Lung microvascular endothelial cell (primary cell): Measurements from ENCODE around the gene FYCO1. TPM values are rescaled to one million over a fixed set of nuclear protein-coding genes. Genes with fewer than 3 reads are reported as not detected.

Experiments
- DNase-seq, 2 donors: peaks; one replicate each; pipeline versions ENCODE4 v3.0.0 to v3.0.0-alpha.2; 2010; ENCODE audit warnings: low read depth in 2 of 2
- total RNA-seq: library from RNA; depleted of rRNA; stranded (reverse); fragments of >200 nt; gene quantifications from 2 replicates; pipeline ENCODE4 v1.2.1, GENCODE V29; 2014

Gene FYCO1
- total RNA-seq, 1 donor from 2014 or later, result 11.5 TPM

DNA sequence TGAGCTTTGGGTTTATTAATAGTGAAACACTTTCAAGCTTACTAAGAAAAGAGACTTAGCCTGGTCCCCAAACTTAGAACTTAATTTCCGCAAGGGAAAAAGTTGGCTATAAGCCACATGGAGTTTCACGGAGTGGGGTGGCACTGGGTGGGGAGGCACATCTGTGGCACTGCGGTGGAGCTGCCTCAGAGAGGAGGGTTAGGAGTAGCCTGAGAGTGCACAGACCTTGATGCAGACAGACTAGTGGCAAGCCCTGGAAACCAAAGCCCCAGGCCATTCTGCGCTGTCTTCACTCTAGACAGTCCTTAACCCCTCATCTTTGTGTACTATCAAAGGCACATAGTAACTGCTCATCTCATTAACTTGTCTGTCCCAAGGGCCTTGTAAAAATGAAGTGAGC lies 30.4 kb downstream of the FYCO1 start:
- DNase-seq, result no peak

DNA sequence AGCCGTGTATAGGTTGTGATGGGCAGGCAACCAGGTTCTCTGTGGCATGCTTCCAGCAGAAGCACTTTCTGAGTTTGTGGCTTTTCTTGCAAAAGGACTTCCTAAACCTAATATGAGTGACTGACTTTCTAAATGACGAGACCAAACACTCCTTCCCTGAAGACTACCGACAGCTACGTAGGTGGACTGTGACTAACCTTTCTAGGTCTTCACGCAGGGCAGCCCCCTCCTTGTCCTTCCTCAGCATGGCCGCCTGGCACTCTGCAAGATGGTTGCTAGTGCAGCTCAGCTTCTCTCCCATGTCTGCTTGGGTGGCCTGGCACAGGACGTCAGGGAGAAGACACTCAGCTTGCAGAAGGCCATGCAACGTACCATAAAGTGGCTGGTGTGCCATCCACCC lies 31.5 kb downstream of the FYCO1 start:
- no peak for DNase-seq

GRCh38 chr3:45962033-45962432 lies 33.6 kb downstream of the FYCO1 start:
- DNase-seq, result no peak

DNA sequence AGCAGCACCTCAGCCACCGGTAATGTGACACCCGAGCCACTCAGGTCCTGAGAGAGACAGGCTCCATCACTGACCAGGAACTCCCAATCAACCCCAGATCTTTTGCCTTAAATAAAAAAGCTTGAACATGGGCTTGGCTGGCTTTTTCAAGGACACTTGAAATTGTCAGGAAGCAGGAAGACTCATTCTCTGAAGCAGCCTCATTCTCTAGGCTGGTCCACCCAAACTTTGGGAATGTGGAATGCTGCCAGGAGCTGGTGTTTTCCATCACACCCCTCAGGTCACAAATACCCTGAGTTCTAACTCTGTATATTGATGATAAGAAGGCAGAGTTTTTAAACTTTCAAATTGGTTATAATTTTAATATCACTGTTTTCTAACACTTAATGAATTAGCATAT lies 35.3 kb downstream of the FYCO1 start:
- DNase-seq, result no peak

DNA sequence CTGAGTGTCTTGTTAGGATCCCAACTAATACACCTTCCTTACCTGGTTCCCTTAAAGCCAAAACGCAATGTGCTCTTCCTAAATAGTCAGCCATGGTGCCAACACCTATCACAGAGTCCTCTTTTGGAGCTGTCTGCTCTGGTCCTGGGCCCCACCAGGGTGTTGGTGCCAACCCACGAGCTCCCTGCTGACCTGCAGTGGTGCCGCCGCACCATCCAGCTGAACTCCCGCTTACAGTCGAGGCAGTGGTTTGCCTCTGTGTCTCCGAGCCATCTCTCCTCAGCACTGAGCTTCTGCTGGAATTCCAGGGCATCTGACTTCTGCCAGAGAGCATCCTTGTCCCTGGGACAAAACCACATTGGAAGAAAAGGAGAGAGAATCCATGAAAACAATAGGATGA lies 36.4 kb downstream of the FYCO1 start:
- DNase-seq, result no peak

DNA sequence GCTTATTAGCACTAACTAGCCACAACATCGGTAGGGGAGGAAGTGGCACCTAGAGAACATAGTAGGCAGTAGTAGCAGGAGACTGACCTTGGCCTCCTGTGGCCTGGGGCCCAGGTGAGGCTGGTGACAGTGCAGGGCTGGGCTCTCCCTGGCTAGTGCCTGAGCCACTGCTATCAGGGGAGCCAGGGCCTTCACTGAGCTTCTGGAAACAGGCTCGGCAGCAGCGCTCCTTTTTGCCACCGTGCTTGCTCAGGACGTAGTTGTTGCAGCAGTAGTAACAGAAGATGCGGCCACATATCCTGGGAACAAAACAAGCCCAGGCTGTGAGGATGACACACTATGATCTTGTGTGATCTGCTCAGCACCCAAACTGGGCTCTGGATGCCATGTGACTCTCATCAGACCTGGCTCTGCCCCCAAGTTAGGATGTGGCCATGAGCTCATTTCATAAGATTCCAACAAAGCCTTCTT lies 37.3 kb downstream of the FYCO1 start:
- DNase-seq, result no peak

GRCh38 chr3:45957586-45957985 lies 38.0 kb downstream of the FYCO1 start:
- DNase-seq, result no peak

GRCh38 chr3:45955706-45956105 lies 39.9 kb downstream of the FYCO1 start:
- DNase-seq, result no peak

- no peak for DNase-seq
These were observed 40.5 kb downstream of the FYCO1 start for GRCh38 chr3:45955017-45955647.

DNA sequence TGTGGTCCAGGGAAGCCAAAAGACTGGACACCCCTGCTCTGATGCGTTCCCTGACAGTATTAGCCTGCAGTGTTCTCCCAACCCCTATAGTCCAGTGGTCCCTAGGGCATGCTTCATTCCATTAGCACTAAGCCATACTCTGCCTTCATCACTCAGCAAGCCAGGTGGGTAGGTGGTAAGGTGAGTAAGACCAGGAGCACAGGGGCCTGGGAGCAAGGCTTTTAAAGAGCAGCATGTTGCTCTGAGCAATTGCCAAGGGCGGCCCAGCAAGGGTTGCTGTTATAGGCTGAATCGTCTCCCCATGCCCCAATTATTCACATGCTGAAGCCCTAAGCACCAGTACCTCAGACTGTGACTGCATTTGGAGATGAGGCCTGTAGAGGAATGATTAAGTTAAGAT lies 41.3 kb downstream of the FYCO1 start:
- no peak for DNase-seq

GRCh38 chr3:45953536-45953935 lies 42.1 kb downstream of the FYCO1 start:
- DNase-seq, result no peak

GRCh38 chr3:45952456-45952855 lies 43.2 kb downstream of the FYCO1 start:
- DNase-seq, result no peak

DNA sequence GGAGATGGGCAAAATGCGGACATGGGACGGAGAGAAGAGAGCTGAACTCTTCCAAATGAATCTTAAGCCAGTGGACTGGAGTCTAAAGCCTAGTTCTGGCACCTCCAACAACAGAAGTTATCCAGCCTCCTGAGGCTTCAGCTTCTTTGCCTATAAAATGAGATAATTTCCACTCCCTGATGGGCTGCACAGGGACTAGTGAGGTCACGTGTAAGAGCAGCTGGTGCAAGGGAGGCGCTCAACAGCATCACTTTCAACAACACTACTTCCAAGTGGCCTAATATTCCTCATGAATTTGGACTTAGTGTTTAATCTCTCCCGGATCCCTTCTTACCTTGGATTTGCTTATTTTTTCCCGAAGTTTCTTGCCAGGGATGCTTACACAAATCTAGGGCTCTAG lies 43.7 kb downstream of the FYCO1 start:
- no peak for DNase-seq

- DNase-seq, result no peak
These were observed 44.7 kb downstream of the FYCO1 start for GRCh38 chr3:45950686-45951600.

- DNase-seq, result no peak
These were observed 45.5 kb downstream of the FYCO1 start for GRCh38 chr3:45950131-45950530.

DNA sequence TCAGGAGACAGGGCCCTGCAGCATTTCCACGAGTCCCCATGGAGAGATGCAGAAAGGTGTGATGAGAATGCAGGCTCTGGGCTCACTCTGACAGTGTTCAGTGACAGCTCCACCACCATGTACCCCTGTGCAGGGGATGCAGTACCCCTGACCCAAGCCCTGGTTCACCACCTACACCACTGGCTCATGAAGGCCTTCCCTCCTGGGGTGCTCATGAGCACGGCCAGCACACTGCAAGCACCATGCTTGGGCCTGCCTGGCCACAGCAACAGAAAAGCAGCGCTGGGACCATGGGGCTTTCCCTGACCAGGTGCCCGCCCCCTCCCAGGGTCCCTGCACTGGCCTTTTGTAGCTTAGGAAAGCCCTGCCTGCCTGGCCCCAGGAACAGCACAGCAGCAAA lies 46.2 kb downstream of the FYCO1 start:
- no peak for DNase-seq

DNA sequence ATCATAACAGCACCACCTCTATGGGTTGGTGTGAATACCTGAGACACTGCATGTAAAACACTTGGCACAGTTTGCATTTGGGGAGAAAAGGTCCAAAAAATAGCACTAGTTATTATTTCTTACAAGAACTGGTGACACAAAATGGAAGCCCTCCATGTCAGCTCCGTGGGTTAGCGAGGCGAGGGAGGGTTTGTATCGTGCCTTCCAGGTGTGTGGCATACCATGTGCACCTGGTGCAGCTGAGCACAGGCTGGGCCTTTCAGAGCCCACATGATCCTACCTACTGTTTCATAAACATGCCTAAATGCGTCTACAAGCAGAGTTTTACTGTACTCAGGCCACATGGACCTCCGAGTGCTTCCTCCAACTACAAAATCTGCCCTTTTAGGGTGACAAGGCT lies 46.7 kb downstream of the FYCO1 start:
- no peak for DNase-seq

DNA sequence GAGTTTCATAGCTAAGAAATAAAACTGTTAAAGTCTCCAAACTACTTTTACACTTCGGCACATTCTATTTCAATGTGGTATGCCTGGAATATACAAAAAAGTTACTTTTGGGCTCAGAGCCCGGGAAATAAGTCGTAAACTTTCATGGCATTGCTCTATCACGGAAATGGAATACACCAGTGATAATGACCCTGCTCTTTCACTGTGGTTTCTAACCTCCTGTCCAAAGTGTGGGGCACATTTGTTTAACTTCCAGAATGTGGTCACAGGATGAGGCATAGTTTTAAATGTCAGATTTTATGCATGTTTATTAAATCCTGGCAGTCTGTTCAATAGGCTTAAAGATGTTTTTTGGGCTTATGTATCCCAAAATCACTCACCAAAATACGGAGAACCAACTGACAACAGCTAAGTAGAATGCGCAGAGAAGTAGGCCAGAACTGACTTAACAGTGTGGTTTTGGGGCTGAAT lies 47.3 kb downstream of the FYCO1 start:
- DNase-seq, result no peak

DNA sequence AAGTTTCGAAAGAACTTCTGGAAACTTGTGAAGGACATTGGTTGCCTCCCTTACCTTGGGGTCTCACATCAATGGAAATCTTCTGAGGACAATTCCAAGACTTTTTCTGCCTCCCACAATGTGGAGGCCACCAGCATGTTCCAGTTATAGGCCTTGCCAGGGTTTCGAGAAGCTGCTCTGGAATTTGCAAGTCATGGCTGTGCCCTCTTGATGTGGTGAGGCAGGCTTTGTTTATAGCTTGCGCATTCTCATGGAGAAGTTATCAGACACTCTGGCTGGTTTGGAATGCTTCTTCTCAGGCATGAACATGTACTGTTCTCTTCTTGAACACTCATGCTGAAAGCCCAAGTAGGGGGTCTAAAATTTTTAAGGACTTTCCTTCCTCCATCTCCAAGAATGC lies 48.3 kb downstream of the FYCO1 start:
- no peak for DNase-seq

GRCh38 chr3:45946875-45947274 lies 48.7 kb downstream of the FYCO1 start:
- no peak for DNase-seq

- DNase-seq, result no peak
These were observed 49.3 kb downstream of the FYCO1 start for GRCh38 chr3:45946307-45946706.

DNA sequence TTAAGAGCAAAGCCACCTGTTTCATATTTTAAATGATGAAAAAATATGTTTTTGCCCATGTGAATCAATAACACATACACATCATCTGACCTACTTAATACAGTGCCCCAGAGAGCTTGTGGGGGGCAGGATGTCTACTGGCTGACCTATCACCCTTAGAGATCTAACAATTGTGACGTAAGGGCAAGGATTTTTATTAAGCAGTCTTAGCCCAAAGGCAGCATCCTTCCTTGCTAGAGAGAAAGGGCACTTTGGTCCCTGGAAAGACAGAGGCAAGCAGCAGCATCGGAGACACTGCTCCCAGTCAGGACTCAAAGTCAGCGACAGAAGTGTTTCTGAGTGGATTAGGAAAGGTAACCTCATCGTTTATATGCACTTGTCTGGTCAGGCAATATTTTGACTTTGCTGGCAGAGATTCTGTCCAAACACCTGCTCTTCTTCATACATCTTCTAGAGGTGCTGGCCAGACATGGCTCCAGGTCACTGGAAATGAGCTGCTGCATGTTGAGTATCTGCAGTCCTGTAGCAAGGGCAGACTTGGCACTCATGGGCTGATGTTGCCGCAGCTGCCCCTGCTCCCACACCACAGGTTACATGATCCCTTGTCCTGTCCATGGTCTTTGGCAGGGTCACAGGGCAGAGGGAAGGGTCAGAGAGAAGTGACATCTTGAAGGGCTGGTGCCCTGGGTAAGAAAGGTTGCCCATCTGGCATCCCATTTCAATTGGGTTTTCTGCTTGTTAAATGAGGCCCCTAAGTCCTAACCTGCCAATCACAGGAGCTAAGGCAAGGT lies 50.6 kb downstream of the FYCO1 start:
- DNase-seq, result no peak
